Measurements from ENCODE around the gene CHEK1. TPM values are rescaled to one million over a fixed set of nuclear protein-coding genes. Genes with fewer than 3 reads are reported as not detected.
A peak's percentile ranks its signal among the peaks of the same experiment; 100 is the strongest.

CHEK1 gene
- total and polyA plus RNA-seq, 9 of the 15 experiments (the other 6 are each of a cell fraction or from before 2014, with no cell fraction given), result 62.6 to 108 (median 87.5) TPM

DNA sequence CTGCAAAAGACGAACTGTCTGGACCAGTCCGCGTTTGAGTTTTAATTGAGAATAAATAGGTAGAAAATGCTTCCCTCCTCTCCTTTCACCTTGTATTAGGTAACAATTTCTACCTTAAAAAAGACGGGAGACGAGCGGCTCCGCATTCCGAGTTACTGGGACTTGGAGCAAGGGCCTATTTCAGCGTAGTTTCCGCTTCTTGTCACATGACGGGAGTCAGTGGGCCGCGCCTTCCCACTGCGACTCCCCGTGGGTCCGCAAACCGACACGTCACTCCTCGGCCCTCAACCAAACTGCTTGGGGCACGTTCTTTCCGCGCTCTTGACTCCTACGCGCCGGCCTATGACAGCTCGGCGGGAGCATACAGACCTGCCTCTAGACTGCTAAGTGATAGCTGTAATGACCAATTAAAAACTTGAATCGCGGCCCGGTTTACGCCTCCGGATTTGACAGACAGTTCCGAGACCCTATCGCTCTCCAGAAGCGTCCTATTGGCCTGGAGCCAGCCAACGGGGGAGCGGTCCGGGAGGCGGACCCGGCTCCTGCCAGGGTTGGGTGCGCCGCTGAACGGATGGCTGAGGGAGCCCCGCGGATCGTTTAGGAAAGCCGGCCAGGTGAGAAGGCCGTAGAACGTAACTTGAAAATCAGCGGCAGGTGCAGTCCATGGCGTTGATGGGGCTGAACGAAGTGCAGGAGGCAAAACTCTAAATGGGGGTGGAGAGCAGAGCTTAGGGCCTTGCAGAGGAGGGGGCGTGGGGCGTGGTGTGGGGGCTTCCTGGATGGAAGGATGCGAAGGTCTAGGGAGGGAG, 32.5 kb upstream of the CHEK1 start, which contains the start of gene STT3A (continued):
- no peak for TF ChIP-seq PHB2 (IDR thresholded peaks at IDR 0.05; ENCODE audit: low read depth)
- TF ChIP-seq HNRNPH1 (optimal IDR thresholded peaks at IDR 0.05; ENCODE audit: low read depth, low read length), result no peak
- TF ChIP-seq, protein P1, sequence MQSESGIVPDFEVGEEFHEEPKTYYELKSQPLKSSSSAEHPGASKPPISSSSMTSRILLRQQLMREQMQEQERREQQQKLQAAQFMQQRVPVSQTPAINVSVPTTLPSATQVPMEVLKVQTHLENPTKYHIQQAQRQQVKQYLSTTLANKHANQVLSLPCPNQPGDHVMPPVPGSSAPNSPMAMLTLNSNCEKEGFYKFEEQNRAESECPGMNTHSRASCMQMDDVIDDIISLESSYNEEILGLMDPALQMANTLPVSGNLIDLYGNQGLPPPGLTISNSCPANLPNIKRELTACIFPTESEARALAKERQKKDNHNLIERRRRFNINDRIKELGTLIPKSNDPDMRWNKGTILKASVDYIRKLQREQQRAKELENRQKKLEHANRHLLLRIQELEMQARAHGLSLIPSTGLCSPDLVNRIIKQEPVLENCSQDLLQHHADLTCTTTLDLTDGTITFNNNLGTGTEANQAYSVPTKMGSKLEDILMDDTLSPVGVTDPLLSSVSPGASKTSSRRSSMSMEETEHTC (IDR thresholded peaks at IDR 0.05), result peak; percentile 84; the same call in 1 of the 2 replicates
- TF ChIP-seq HMG20A (CRISPR knock-in tag; conservative IDR thresholded peaks at IDR 0.05), result no peak
- no peak for TF ChIP-seq SMARCB1 (IDR thresholded peaks at IDR 0.05; ENCODE audit: insufficient read length, low read depth)
- no peak; the same call in 1 of the 2 replicates for TF ChIP-seq GABPB1 (CRISPR knock-in tag; IDR thresholded peaks at IDR 0.05)
- TF ChIP-seq WHSC1 (IDR thresholded peaks at IDR 0.05; ENCODE audit: low read length), result no peak
- TF ChIP-seq HLTF (IDR thresholded peaks at IDR 0.05), result no peak; the same call in 1 of the 2 replicates
- no peak for TF ChIP-seq TAL1 (IDR thresholded peaks at IDR 0.05)
- TF ChIP-seq NR4A1 (CRISPR knock-in tag; IDR thresholded peaks at IDR 0.05), result no peak
- no peak for TF ChIP-seq NR4A1 (tag; IDR thresholded peaks at IDR 0.05)
- TF ChIP-seq GATAD2A (IDR thresholded peaks at IDR 0.05), result no peak
- TF ChIP-seq, protein P2, sequence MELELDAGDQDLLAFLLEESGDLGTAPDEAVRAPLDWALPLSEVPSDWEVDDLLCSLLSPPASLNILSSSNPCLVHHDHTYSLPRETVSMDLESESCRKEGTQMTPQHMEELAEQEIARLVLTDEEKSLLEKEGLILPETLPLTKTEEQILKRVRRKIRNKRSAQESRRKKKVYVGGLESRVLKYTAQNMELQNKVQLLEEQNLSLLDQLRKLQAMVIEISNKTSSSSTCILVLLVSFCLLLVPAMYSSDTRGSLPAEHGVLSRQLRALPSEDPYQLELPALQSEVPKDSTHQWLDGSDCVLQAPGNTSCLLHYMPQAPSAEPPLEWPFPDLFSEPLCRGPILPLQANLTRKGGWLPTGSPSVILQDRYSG (tag; conservative IDR thresholded peaks at IDR 0.05; ENCODE audit: low read depth), result 0 out of 2 replicates have a peak, but pooled peaks have one; percentile 35
- TF ChIP-seq, protein P3, sequence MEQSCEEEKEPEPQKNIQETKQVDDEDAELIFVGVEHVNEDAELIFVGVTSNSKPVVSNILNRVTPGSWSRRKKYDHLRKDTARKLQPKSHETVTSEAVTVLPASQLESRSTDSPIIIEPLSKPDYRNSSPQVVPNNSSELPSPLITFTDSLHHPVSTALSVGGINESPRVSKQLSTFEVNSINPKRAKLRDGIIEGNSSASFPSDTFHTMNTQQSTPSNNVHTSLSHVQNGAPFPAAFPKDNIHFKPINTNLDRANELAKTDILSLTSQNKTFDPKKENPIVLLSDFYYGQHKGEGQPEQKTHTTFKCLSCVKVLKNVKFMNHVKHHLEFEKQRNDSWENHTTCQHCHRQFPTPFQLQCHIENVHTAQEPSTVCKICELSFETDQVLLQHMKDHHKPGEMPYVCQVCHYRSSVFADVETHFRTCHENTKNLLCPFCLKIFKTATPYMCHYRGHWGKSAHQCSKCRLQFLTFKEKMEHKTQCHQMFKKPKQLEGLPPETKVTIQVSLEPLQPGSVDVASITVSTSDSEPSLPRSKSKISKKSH (CRISPR knock-in tag; IDR thresholded peaks at IDR 0.05), result no peak
- peak; percentile 61 to 85 for TF ChIP-seq SIN3A (IDR thresholded peaks at IDR 0.05; ENCODE audit: borderline replicate concordance in 2 of 2, control insufficient read depth in 1 of 2, low read depth in 2 of 2, low read length in 2 of 2)
- TF ChIP-seq KDM5B (IDR thresholded peaks at IDR 0.05; ENCODE audit: insufficient replicate concordance, low read depth, low read length), result peak; percentile 63
- no peak for TF ChIP-seq SREBF2 (CRISPR knock-in tag; IDR thresholded peaks at IDR 0.05)
- TF ChIP-seq ILK (tag; IDR thresholded peaks at IDR 0.05; ENCODE audit: borderline replicate concordance, low read depth), result no peak
- TF ChIP-seq, protein P4, sequence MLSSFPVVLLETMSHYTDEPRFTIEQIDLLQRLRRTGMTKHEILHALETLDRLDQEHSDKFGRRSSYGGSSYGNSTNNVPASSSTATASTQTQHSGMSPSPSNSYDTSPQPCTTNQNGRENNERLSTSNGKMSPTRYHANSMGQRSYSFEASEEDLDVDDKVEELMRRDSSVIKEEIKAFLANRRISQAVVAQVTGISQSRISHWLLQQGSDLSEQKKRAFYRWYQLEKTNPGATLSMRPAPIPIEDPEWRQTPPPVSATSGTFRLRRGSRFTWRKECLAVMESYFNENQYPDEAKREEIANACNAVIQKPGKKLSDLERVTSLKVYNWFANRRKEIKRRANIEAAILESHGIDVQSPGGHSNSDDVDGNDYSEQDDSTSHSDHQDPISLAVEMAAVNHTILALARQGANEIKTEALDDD (IDR thresholded peaks at IDR 0.05), result no peak
- 0 out of 2 replicates have a peak, but pooled peaks have one; percentile 47 for TF ChIP-seq NR2F6 (CRISPR knock-in tag; IDR thresholded peaks at IDR 0.05)
- TF ChIP-seq, protein P5, sequence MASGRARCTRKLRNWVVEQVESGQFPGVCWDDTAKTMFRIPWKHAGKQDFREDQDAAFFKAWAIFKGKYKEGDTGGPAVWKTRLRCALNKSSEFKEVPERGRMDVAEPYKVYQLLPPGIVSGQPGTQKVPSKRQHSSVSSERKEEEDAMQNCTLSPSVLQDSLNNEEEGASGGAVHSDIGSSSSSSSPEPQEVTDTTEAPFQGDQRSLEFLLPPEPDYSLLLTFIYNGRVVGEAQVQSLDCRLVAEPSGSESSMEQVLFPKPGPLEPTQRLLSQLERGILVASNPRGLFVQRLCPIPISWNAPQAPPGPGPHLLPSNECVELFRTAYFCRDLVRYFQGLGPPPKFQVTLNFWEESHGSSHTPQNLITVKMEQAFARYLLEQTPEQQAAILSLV (tag; IDR thresholded peaks at IDR 0.05), result no peak
- TF ChIP-seq ZKSCAN1 (IDR thresholded peaks at IDR 0.05; ENCODE audit: low read depth, low read length), result no peak
